Fibroblast of lung (primary cell): ENCODE results near the gene GSTM3.
"Not testable (repeated sequence)": the region's sequence is repeated elsewhere in the genome, so short reads cannot be mapped to it uniquely, and the experiment has no call there.

ENCODE experiments used
- CTCF ChIP-seq, 2 donors: IDR thresholded peaks in 1 of 2; conservative IDR thresholded peaks in 1 of 2; 1 replicate in 1 of 2; 2 replicates in 1 of 2; pipeline ENCODE4 v1.5.1; 2011 to 2012; ENCODE audit warnings: low read length in 2 of 2, control low read depth in 1 of 2, inconsistent platforms in 1 of 2, low read depth in 1 of 2, mild to moderate bottlenecking in 1 of 2
- EZH2 ChIP-seq: IDR thresholded peaks from 2 replicates; pipeline ENCODE4 v1.5.1; 2012; ENCODE audit warnings: low read length, control low read depth, mild to moderate bottlenecking; ENCODE audit errors: missing control alignments

GRCh38 chr1:109697861-109698260 lies 43.0 kb downstream of the GSTM3 start:
- TF ChIP-seq CTCF (conservative IDR thresholded peaks at IDR 0.05 in 1 of 2, IDR thresholded peaks at IDR 0.05 in 1 of 2; ENCODE audit: low read depth in 1 of 2, low read length in 2 of 2); EZH2: not testable (repeated sequence)
